PC-9 (cell line): ENCODE measurements around the gene CRTC2. TPM values are rescaled to one million over a fixed set of nuclear protein-coding genes. Genes with fewer than 3 reads are reported as not detected.

Experiments used
- BruUV-seq: library from RNA; stranded (reverse); fragments of 400-500 nt; replicated peaks from 2 replicates; lab custom pipeline; 2021; lab: Mats Ljungman, UMichigan
- CTCF ChIA-PET: fragments of 300-600 bp; sonication (Branson Sonifier 250); formaldehyde crosslinking; loops from one replicate; lab custom pipeline; 2022; ENCODE audit warnings: antibody characterized with exemption; lab: Charles Lee
- POLR2A ChIA-PET: fragments of 300-600 bp; sonication (Branson Sonifier 250); formaldehyde crosslinking; loops from one replicate; lab custom pipeline; 2022; ENCODE audit warnings: antibody characterized with exemption; ENCODE audit not compliant: unreplicated experiment; lab: Charles Lee
- DNase-seq, 2 experiments: peaks; one replicate each; pipeline versions ENCODE4 v3.0.0 to v3.0.0-alpha.2; 2015 to 2022; ENCODE audit warnings: mixed read lengths in 1 of 2
- H2AFZ ChIP-seq: fragments of 200-600 bp; sonication (generic); 2 replicates; pipeline ENCODE4 v1.8.1; 2017; ENCODE audit warnings: antibody characterized with exemption
- H3F3A ChIP-seq: fragments of 200-600 bp; sonication (generic); 2 replicates; pipeline ENCODE4 v1.8.1; 2017; ENCODE audit warnings: antibody characterized with exemption, mild to moderate bottlenecking, low read depth; ENCODE audit not compliant: insufficient read depth
- H3K27ac ChIP-seq: fragments of 200-600 bp; sonication (generic); 2 replicates; pipeline ENCODE4 v1.6.1; 2016; ENCODE audit warnings: mixed run types
- H3K27me3 ChIP-seq: fragments of 200-600 bp; sonication (generic); 2 replicates; pipeline ENCODE4 v1.6.1; 2016; ENCODE audit warnings: low read depth, mixed run types; ENCODE audit not compliant: insufficient read depth
- H3K36me3 ChIP-seq: fragments of 200-600 bp; sonication (generic); 2 replicates; pipeline ENCODE4 v1.6.1; 2016; ENCODE audit warnings: low read depth, mixed run types
- H3K4me1 ChIP-seq: fragments of 200-600 bp; sonication (generic); replicated peaks from 2 replicates; pipeline ENCODE4 v1.6.1; 2016; ENCODE audit warnings: mixed run types; ENCODE audit not compliant: insufficient read depth
- H3K4me2 ChIP-seq: fragments of 200-600 bp; sonication (generic); 2 replicates; pipeline ENCODE4 v1.6.1; 2017; ENCODE audit warnings: mixed run types
- H3K4me3 ChIP-seq: fragments of 200-600 bp; sonication (generic); 2 replicates; pipeline ENCODE4 v1.6.1; 2016; ENCODE audit warnings: mixed run types
- H3K79me2 ChIP-seq: fragments of 200-600 bp; sonication (generic); 2 replicates; pipeline ENCODE4 v1.6.1; 2017; ENCODE audit warnings: low read depth, mixed run types
- H3K9me2 ChIP-seq: fragments of 200-600 bp; sonication (generic); 2 replicates; pipeline ENCODE4 v1.8.1; 2017; ENCODE audit warnings: mild to moderate bottlenecking; ENCODE audit not compliant: insufficient read depth
- H3K9me3 ChIP-seq: fragments of 200-600 bp; sonication (generic); 2 replicates; pipeline ENCODE4 v1.8.1; 2016; ENCODE audit warnings: low read depth; ENCODE audit not compliant: insufficient read depth
- H4K20me1 ChIP-seq: fragments of 200-600 bp; sonication (generic); 2 replicates; pipeline ENCODE4 v1.8.1; 2017; ENCODE audit not compliant: insufficient read depth
- EZH2 ChIP-seq: fragments of 200-600 bp; sonication (generic); IDR thresholded peaks from 2 replicates; pipeline ENCODE4 v1.8.0; 2017; ENCODE audit warnings: antibody characterized with exemption, low read depth
- intact Hi-C: fragments of 100-400 bp; cut with micrococcal nuclease; formaldehyde crosslinking; loops from one replicate; pipeline ENCODE4 v1.10.0; 2022; ENCODE audit not compliant: unreplicated experiment
- total RNA-seq: library from RNA; stranded (reverse); gene quantifications from 2 replicates; pipeline ENCODE4 v1.2.3, GENCODE V29; 2021
- TF ChIP-seq, protein P1 (sequence below): fragments of 200-600 bp; sonication (generic); conservative IDR thresholded peaks from 2 replicates; pipeline ENCODE4 v1.6.1; 2017; ENCODE audit warnings: mixed run types, antibody characterized with exemption, mild to moderate bottlenecking, moderate library complexity

Gene CRTC2
- total RNA-seq, 1 experiment from 2014 or later: 63.6 TPM

DNA sequence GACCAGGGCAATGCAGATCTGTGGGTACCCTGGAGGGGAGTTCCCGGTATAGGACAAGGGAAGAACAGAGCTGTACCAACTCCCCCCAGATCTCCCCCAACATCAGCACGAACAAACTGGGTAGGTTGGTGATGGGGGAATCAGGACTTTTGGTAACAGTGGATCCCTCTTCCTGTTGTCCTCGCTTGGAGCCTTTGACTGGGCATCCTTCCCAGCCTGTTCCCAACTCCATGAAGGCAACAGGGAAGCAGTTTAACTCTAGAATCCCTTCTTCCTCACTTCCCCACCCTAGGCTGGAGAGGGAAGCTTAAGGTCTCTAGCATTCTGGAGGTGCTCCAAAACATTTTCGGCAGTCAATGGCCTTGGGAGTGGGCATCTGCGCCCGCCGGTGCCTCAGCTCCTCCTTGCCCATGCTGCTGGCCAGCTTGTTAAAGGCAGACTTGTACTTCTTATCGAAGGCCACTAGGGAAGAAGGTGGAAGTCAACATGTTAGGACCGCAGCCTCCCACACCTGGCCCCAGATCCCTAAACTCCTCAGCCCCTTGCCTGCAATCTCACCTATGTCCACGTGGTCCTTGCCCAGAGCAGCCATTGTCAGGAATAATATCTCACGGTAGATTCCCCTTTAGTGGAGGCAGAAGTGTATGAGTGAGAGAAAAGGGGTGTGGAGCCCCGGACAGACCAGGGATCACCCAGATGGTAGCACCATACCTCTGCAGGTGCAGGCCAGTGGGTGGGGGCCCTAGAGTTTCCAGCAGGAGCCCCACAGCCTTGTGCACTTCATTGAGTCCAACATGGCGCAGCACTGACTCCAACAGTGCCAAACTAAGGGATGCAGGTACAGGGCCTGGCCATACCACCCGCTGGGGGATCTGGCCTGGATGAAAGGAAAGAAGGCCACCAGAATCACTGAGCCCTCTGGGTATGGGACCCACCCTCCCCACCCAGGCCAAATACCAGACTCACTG lies 28.1 kb downstream of the CRTC2 start:
- no peak for DNase-seq
- Histone ChIP-seq H2AFZ (no peak overlapping the region), H3K27ac (no peak overlapping the region), H3K4me2 (no peak overlapping the region), H3F3A (0 out of 2 replicates have a peak, but pooled peaks cover 2% of the 10 kb centered on the region), H3K79me2 (no peaks in the 10 kb centered on the region), H3K27me3 (no peaks in the 10 kb centered on the region), H4K20me1 (no peaks in the 10 kb centered on the region), H3K36me3 (no peaks in the 10 kb centered on the region), H3K4me1 (no peaks in the 10 kb centered on the region), H3K4me3 (no peak overlapping the region), H3K9me2 (no peaks in the 10 kb centered on the region), H3K9me3 (no peaks in the 10 kb centered on the region)
- CTCF ChIA-PET: interaction anchor here (0.5 to 0.7 kb wide), 2 partner anchors 85 to 154 kb away, joined by 3 to 4 read pairs; no protein-coding TSS in a partner anchor
- TF ChIP-seq, protein P1, sequence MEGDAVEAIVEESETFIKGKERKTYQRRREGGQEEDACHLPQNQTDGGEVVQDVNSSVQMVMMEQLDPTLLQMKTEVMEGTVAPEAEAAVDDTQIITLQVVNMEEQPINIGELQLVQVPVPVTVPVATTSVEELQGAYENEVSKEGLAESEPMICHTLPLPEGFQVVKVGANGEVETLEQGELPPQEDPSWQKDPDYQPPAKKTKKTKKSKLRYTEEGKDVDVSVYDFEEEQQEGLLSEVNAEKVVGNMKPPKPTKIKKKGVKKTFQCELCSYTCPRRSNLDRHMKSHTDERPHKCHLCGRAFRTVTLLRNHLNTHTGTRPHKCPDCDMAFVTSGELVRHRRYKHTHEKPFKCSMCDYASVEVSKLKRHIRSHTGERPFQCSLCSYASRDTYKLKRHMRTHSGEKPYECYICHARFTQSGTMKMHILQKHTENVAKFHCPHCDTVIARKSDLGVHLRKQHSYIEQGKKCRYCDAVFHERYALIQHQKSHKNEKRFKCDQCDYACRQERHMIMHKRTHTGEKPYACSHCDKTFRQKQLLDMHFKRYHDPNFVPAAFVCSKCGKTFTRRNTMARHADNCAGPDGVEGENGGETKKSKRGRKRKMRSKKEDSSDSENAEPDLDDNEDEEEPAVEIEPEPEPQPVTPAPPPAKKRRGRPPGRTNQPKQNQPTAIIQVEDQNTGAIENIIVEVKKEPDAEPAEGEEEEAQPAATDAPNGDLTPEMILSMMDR: no peak
- no peak for TF ChIP-seq EZH2
- POLR2A ChIA-PET: interaction anchor here (0.6 kb wide), 1 partner anchor 177 kb away, joined by 14 read pairs; no protein-coding TSS in a partner anchor
- intact Hi-C loops: loop anchor here (10.0 kb wide), 1 partner anchor 125 kb away; no protein-coding TSS in a partner anchor
- no TSS peak for BruUV-seq

DNA sequence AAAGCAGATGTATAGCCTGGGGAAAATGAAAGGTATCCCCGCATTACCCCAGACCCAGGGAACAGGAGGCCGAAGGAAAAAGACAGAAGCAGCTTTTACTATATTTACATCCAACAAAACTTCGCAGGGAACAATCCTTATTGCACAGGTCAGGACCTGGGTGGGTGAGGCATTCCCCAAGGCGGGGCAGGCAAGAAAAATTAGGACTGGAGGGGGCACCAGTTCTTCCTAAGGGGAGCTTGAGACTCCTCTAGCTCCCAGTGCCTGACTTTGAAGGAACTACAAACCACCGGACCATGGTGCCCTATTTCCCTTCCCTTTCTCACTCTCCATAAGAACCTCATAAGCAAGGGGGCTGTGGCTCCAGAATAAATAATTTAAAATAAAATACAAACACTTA lies 29.0 kb downstream of the CRTC2 start:
- H3K9me3 ChIP-seq: no peaks in the 10 kb centered on the region
- intact Hi-C loops: loop anchor here (10.0 kb wide), 1 partner anchor 125 kb away; no protein-coding TSS in a partner anchor
- ChIA-PET POLR2A (no interaction called here), CTCF (interaction anchor here (0.5 to 0.7 kb wide), 2 partner anchors 86 to 154 kb away, joined by 3 to 4 read pairs; no protein-coding TSS in a partner anchor)
- H3K36me3 ChIP-seq: no peaks in the 10 kb centered on the region
- no peaks in the 10 kb centered on the region for H3K27me3 ChIP-seq
- BruUV-seq: no TSS peak
- H3K4me3 ChIP-seq: no peak overlapping the region
- H3K4me2 ChIP-seq: no peak overlapping the region
- peaks cover 4% of the 10 kb centered on the region; the same call in 1 of the 2 replicates for H3F3A ChIP-seq
- H3K79me2 ChIP-seq: no peaks in the 10 kb centered on the region
- H3K27ac ChIP-seq: no peak overlapping the region
- H3K9me2 ChIP-seq: no peaks in the 10 kb centered on the region
- TF ChIP-seq, protein P1: no peak
- TF ChIP-seq EZH2: no peak
- H3K4me1 ChIP-seq: peaks cover 4% of the 10 kb centered on the region
- H2AFZ ChIP-seq: no peak overlapping the region
- no peaks in the 10 kb centered on the region for H4K20me1 ChIP-seq
- DNase-seq: no peak

DNA sequence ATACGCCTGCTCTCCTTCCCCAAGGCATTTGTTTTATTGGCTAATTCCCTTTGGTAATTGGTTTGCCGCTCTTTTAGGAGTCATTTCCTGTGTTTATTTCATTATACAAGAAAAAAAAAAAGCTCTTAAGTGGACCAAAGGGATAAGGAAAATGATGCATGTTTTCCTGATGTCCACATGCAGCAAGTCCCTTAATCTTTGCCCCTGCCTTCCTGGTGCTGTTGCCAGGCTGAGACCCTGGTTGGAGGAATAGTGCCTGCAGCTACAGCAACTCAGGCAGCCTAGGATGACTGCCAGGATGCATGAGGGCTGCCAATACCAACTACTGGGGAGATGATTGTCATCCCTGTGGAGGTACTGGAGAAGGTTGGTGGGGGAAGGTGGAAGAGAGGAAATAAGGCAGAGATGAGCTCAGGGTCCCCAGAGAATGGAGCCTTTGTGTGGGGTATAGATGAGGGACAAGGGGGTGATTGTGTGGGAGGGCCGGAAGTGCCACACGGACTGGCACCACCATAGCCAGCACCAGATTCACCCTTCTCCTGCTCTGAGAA lies 29.5 kb downstream of the CRTC2 start:
- H4K20me1 ChIP-seq: no peaks in the 10 kb centered on the region
- CTCF ChIA-PET: no interaction called here
- no peak overlapping the region for H3K4me3 ChIP-seq
- H3K79me2 ChIP-seq: no peaks in the 10 kb centered on the region
- no peak overlapping the region for H2AFZ ChIP-seq
- POLR2A ChIA-PET: no interaction called here
- H3K27me3 ChIP-seq: no peaks in the 10 kb centered on the region
- no peak for DNase-seq
- intact Hi-C loops: loop anchor here (10.0 kb wide), 1 partner anchor 124 kb away; no protein-coding TSS in a partner anchor
- H3K27ac ChIP-seq: no peak overlapping the region
- no peaks in the 10 kb centered on the region for H3K9me2 ChIP-seq
- peaks cover 10% of the 10 kb centered on the region; the same call in 1 of the 2 replicates for H3F3A ChIP-seq
- H3K4me2 ChIP-seq: no peak overlapping the region
- TF ChIP-seq, protein P1: no peak
- TF ChIP-seq EZH2: no peak
- H3K4me1 ChIP-seq: peaks cover 9% of the 10 kb centered on the region
- H3K9me3 ChIP-seq: no peaks in the 10 kb centered on the region
- no peaks in the 10 kb centered on the region for H3K36me3 ChIP-seq
- no TSS peak for BruUV-seq
